HG02623 (cell line): ENCODE data around the gene MAVS.
A peak's percentile ranks its signal among the peaks of the same experiment; 100 is the strongest.
"Not testable (repeated sequence)": the region's sequence is repeated elsewhere in the genome, so short reads cannot be mapped to it uniquely, and the experiment has no call there.

Experiments used
- ATAC-seq: cut with Tn5 transposase; IDR thresholded peaks from one replicate; pipeline ENCODE4 v1.9.1; 2021; ENCODE audit warnings: moderate library complexity; ENCODE audit not compliant: unreplicated experiment

Gene MAVS

GRCh38 chr20:3814928-3815495, 31.6 kb upstream of the MAVS start:
- no peak for ATAC-seq

GRCh38 chr20:3815703-3816315, 30.8 kb upstream of the MAVS start:
- no peak for ATAC-seq

GRCh38 chr20:3818155-3819151, 28.2 kb upstream of the MAVS start:
- no peak for ATAC-seq

DNA sequence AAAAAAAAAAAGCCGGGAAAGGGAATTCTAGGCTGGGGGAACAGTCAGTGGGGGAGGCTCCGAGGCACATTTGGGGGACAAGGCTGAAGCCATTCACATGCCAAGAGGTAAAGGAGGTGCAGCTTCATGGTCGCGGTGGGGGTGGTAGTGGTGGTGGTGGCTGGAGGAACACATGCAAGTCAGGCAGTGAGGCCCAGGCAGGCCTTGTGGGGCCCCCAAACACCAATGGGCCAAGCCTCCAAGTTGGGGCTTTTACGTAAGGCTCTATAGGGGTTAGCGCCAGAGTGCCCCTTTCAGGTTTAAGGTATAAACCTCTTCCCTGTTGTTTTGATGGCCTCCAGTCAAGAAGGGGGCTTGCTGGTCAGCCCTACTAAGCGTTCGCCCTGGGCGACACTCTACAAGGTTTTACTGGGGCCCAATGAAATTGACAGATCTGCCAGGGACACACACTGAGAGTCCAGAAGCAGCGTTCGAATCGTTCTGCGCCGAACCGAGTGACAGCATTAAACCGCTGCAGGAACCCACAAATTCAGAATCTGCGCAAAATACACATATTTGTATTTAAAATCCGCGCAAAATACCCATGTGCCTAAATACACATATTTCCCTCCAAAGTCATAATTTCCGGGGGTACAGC, 27.1 kb upstream of the MAVS start:
- ATAC-seq, result no peak

GRCh38 chr20:3820048-3820900, 26.4 kb upstream of the MAVS start, which contains the start of gene AP5S1:
Gene AP5S1, plus strand, starts transcription at chr20:3820547. Its CDS starts 1,571 bp downstream, at chr20:3822118.
- ATAC-seq, result peak; percentile 78

DNA sequence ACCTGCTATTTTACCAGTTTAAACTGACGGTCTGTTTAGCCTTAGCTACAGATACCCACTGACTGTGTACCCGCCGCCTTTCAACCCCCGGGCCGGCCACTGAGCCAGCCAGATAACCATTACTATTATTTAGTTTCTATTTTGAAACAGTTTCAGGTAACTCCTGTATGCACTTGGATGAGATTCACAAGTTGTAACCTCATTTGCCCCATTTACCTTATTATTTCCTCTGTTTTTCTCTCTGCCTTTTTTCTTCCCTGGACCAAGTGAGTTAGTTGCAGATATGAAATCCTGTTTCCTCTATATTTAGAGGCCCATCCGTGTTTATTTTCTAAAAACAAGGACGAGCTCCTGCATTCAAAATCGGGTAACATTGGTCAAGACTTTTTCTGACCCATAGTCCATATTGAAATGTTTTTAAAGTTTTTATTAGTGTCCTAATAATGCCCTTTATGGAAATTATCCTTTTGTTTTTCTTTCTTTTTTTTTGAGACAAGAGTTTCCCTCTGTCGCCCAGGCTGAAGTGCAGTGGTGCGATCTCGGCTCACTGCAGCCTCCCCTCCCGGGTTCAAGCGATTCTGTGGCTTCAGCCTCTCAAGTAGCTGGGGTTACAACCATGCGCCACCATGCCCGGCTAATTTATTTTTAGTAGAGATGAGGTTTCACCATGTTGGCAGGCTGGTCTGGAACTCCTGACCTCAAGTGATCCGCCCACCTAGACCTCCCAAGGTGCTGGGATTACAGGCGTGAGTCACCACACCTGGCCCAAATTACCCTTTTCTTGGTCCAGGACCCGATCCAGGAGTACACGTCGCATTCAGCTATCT, 25.5 kb upstream of the MAVS start:
- no peak for ATAC-seq

DNA sequence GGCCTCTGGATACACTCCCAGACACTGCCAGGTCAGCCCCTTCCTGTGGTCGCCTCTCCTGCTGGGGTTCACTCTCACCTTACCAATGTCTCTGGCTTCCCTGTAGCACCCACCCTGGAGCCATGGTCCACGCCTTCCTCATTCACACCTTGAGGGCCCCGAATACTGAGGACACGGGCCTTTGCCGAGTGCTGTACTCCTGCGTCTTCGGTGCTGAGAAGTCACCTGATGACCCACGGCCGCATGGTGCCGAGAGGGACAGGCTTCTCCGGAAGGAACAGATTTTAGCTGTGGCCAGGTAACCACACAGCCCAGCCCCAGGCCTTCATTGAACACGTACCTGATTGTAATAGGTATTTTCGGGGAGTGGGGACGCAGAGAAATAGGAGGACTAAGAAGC, 24.6 kb upstream of the MAVS start:
- no peak for ATAC-seq

GRCh38 chr20:3823881-3824280, 22.8 kb upstream of the MAVS start:
- no peak for ATAC-seq

DNA sequence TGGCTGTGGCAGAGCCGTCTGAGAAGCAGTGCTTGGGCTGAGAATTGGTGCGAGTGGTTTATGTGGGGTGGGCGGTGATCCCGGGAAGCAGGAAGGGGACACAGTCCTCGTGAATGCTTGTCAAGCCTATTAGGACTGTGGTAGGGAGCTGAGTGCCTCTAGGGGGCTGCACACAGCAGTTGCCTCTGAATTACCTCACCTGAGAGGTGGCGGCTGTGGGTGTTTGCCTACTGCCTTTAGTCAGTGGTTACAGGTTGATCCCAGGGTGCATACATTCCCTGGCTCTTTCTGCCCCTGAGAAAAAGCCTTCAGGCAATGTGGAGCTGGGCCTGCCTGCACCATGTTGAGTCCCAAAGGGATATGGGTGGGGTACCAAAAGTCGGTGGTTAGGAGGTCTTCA, 21.1 kb upstream of the MAVS start:
- ATAC-seq, result no peak

GRCh38 chr20:3826420-3826819, 20.2 kb upstream of the MAVS start:
- no peak for ATAC-seq

GRCh38 chr20:3828798-3829197, 17.8 kb upstream of the MAVS start:
- ATAC-seq, result no peak

GRCh38 chr20:3829891-3830290, 16.7 kb upstream of the MAVS start:
- ATAC-seq, result not testable (repeated sequence)

GRCh38 chr20:3836132-3836531, 10.5 kb upstream of the MAVS start:
- ATAC-seq, result no peak

DNA sequence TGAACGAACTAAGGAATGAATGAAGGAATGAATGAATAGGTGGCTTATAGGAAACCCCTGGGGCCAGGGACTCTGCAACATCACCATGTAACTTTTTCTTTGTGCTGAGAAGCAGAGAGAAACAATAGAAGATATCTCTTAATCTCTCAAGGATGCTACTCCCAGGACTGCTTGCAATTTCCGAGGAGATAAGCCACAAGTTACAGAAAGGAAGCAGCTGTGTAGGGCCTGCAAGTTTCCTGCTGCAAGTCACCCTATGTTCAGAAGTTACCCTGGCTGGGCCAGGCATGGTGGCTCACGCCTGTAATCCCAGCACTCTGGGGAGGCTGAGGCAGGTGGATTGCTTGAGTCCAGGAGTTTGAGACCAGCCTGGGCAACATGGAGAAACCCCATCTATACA, 7.3 kb upstream of the MAVS start:
- ATAC-seq, result no peak

DNA sequence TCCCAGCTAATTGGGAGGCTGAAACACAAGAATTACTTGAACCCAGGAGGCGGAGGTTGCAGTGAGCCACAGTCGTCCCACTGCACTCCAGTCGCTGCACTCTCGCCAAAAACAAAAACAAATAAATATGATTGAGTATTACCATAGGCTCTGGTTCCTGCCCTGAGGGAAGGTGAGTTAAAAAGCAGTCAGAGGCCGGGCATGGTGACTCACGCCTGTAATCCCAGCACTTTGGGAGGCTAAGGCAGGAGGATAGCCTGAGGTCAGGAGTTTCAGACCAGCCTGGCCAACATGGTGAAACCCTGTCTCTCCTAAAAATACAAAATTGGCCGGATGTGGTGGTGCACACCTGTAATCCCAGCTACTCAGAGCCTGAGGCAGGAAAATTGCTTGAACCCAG, 6.4 kb upstream of the MAVS start:
- not testable (repeated sequence) for ATAC-seq

GRCh38 chr20:3842348-3842930, 4.2 kb upstream of the MAVS start:
- no peak for ATAC-seq

GRCh38 chr20:3843490-3843889, 3.1 kb upstream of the MAVS start:
- ATAC-seq, result no peak

- ATAC-seq, result not testable (repeated sequence)
These were observed 2.5 kb upstream of the MAVS start for GRCh38 chr20:3843990-3844619.

GRCh38 chr20:3846378-3846739, 275 bp upstream of the MAVS start:
- ATAC-seq, result no peak
